Urinary bladder (tissue), 4 donors: ENCODE measurements around the gene ARID2. TPM values are rescaled to one million over a fixed set of nuclear protein-coding genes. Genes with fewer than 3 reads are reported as not detected.

Experiments used
- DNase-seq: peaks from one replicate; pipeline ENCODE4 v3.0.0-alpha.2; 2015; ENCODE audit errors: extremely low spot score
- H3K27ac ChIP-seq: one replicate; pipeline ENCODE4 v1.5.1; 2013; ENCODE audit warnings: low read depth, mild to moderate bottlenecking, moderate library complexity
- H3K36me3 ChIP-seq: one replicate; pipeline ENCODE4 v1.6.1; 2013; ENCODE audit warnings: mild to moderate bottlenecking, moderate library complexity; ENCODE audit not compliant: insufficient read depth
- H3K4me1 ChIP-seq: one replicate; pipeline ENCODE4 v1.6.1; 2013; ENCODE audit warnings: mild to moderate bottlenecking, moderate library complexity; ENCODE audit not compliant: insufficient read depth
- H3K4me3 ChIP-seq: one replicate; pipeline ENCODE4 v1.5.1; 2013; ENCODE audit warnings: low read depth, low read length
- WGBS: extraction: QIAGEN DNeasy Blood & Tissue Kit; methylation state at CpG from one replicate; pipeline ENCODE4 v1.1.7; 2013; 5-methylcytosine and 5-hydroxymethylcytosine counted together
- polyA plus RNA-seq: library from polyadenylated mRNA; stranded (reverse); fragments of 200-250 nt; gene quantifications from one replicate; pipeline ENCODE4 v1.2.3, GENCODE V29; 2013
- total RNA-seq: library from RNA; depleted of rRNA; stranded (reverse); fragments of >200 nt; gene quantifications from one replicate; pipeline ENCODE4 v1.2.3, GENCODE V29; 2014
- donor health status: healthy with polysubstance abuse.
- donor health status: healthy.

ARID2 gene, protein sequence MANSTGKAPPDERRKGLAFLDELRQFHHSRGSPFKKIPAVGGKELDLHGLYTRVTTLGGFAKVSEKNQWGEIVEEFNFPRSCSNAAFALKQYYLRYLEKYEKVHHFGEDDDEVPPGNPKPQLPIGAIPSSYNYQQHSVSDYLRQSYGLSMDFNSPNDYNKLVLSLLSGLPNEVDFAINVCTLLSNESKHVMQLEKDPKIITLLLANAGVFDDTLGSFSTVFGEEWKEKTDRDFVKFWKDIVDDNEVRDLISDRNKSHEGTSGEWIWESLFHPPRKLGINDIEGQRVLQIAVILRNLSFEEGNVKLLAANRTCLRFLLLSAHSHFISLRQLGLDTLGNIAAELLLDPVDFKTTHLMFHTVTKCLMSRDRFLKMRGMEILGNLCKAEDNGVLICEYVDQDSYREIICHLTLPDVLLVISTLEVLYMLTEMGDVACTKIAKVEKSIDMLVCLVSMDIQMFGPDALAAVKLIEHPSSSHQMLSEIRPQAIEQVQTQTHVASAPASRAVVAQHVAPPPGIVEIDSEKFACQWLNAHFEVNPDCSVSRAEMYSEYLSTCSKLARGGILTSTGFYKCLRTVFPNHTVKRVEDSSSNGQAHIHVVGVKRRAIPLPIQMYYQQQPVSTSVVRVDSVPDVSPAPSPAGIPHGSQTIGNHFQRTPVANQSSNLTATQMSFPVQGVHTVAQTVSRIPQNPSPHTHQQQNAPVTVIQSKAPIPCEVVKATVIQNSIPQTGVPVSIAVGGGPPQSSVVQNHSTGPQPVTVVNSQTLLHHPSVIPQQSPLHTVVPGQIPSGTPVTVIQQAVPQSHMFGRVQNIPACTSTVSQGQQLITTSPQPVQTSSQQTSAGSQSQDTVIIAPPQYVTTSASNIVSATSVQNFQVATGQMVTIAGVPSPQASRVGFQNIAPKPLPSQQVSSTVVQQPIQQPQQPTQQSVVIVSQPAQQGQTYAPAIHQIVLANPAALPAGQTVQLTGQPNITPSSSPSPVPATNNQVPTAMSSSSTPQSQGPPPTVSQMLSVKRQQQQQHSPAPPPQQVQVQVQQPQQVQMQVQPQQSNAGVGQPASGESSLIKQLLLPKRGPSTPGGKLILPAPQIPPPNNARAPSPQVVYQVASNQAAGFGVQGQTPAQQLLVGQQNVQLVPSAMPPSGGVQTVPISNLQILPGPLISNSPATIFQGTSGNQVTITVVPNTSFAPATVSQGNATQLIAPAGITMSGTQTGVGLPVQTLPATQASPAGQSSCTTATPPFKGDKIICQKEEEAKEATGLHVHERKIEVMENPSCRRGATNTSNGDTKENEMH (N-terminal part only)
- total RNA-seq (77.4 TPM), polyA plus RNA-seq (7.6 TPM)

DNA sequence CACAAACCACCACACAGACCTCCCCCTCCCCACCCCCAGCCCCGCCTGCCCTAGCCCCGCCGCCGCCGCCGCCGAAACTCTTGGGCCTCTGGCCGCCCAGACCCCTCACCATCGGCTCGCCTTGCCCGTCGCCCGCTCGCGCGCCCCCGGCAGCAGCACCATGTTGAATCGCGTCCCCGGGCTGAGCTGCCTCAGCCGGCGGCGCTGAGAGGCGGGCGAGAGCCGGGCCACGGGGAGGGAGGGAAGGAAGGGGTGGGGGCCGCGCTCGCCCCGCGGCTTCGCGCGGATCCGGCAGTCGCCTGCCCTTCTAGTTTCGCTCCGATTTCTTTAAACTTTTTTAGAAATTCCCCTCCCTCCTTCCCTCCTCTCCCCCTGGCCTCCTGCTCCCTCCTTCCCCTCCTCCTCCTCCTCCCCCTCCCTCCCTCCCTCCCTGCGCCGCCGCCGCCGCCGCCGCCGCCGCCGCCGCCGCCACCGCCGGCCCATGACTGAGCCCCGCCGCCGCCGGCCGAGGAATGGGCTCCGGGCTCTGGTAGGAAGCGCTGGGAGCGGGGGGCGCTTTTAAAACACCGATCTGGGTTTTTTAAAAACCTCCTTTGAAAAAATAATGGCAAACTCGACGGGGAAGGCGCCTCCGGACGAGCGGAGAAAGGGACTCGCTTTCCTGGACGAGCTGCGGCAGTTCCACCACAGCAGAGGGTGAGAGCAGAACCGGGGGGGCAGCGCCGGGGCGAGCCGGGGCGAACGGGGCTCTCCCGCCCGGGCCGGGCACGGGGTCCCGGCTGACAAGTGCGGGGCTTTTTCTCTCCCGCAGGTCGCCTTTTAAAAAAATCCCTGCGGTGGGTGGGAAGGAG, at the start of gene ARID2:
Gene ARID2, plus strand, starts transcription at position 474 of the 851 bp plus-strand sequence. Its CDS starts 131 bp downstream, at position 605.
- peak; percentile 47 for DNase-seq
- under 1% methylated on average over 85 of the region's 88 CpGs for WGBS
- Histone ChIP-seq H3K4me1 (no peaks in the 10 kb centered on the region), H3K36me3 (no peaks in the 10 kb centered on the region), H3K27ac (peak within 1 kb of the TSS; percentile 100), H3K4me3 (peak within 1 kb of the TSS; percentile 95)

DNA sequence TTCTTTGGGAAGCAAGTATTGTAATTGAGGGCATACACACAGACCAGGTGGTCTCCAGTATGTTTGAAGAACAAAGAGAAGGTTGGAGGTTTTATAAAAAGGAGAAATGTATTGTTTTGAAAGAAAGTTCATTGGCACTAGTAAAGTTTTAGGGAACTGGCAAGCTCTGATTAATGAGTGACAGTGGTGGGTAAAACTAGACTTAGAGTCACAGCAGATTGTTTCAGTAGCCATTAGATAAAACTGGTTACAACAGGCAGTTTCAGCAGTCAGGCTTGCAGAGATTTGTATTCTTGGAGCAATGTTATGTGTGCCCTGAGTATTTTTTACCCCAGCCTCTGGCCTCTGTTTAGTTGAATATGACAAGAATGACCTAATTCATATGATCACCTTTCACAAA, 49.1 kb upstream of the ARID2 start:
- DNase-seq, result no peak
- Histone ChIP-seq H3K4me1 (no peaks in the 10 kb centered on the region), H3K27ac (no peak overlapping the region), H3K36me3 (no peaks in the 10 kb centered on the region), H3K4me3 (no peak overlapping the region)

DNA sequence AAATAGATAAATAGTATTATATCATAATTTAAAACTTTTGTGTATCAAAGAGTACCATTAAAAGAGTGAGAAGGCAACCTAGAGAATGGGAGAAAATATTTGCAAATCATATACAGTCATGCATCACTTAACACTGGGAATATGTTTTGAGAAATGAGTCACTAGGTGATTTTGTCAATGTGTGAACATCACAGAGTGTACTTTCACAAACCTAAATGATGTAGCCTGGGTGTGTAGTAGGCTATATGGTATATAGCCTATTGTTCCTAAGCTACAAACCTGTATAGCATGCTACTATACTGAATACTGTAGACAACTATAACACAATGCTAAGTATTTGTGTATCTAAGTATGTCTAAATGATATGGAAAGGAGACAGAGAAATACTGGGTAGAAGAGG, 48.0 kb upstream of the ARID2 start:
- DNase-seq, result no peak
- Histone ChIP-seq H3K27ac (no peak overlapping the region), H3K4me3 (no peak overlapping the region)

DNA sequence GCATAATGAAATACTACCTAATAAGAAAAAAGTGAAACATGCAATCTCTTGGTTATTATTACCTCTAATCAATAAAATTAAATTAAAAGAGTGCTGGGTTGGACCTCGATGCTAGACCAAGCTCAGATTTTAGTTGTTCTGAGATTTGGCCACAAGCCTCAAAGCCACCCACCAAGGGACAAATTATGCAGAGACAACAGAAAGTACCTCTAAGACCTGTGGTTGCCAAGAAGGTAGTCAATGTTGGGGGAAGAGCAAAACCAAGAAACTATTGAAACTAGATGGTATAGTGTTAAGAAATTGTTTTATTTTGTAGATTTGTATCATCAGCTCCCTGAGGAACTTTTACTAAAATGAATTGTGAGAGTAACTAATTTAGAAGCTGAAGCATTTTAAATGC, 43.8 kb upstream of the ARID2 start:
- WGBS, result 97% methylated on average over 1 of the region's 1 CpG
- no peak overlapping the region for H3K27ac ChIP-seq
- DNase-seq, result no peak

More for the DNA sequence above, 48.0 kb upstream of the ARID2 start:
- H3K4me1 ChIP-seq, result no peaks in the 10 kb centered on the region
- no peaks in the 10 kb centered on the region for H3K36me3 ChIP-seq

DNA sequence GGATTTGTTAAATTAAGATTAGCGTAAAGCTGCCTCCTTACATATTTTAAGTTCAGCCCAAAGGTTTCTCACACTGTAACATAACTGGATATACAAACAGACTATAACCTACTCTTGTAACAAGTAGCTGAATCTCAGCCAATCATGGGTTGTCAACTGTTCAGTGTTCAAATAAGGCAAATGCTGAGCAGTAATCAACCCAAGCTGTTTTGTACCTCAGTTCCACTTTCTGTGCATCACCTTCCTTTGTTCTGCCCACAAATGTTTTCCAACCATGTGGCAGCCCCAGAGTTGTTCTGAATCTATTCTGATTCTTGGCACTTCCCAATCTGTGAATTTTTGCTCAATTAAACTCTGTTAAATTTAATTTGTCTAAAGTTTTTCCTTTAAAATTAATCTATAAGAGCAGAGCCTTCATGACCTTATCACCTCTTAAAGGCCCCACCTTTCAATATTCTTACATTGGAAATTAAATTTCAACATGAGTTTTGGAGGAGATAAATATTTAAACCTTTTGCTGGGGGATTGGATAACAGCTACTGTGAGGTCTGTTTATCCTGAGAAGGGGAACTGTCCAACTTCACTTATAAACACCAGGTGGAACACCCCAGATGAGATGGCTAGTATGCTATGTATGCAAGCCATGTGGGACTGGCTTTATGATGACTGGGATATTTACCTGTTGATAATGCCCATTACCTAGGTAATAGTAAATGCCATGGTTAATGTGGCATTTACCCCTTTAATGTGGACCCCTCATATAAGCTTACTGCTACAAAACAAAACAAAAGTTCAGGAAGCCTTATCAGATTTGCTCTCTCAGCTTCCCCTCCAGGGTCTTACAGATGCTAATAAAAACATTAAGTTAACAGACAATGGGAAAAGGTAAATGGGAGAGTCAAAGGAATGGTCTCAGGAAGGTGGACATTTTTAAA, 42.2 kb upstream of the ARID2 start:
- Histone ChIP-seq H3K36me3 (no peaks in the 10 kb centered on the region), H3K4me1 (no peaks in the 10 kb centered on the region), H3K27ac (no peak overlapping the region), H3K4me3 (no peak overlapping the region)
- DNase-seq, result no peak
- WGBS, result 99% methylated on average over 1 of the region's 1 CpG

More for the DNA sequence above, 43.8 kb upstream of the ARID2 start:
- Histone ChIP-seq H3K36me3 (no peaks in the 10 kb centered on the region), H3K4me3 (no peak overlapping the region), H3K4me1 (no peaks in the 10 kb centered on the region)

DNA sequence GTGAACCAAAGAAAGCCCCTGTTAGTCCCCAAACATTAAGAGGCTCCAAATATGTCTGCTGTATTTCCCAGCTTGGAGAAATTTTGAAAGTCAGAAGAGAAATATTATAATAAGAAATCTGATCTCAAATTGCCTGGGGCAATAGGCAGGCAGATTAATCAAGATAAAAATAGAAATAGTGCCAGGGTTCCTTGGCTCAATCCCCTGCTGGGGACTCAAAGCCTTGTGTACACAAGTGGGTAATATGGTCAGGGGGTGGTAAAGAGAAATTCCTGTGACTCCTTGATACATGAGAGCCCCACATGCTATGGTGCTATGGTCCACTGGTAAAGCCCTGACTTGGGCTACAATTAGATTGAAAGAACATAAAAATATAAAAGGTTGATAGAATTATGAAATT, 41.3 kb upstream of the ARID2 start:
- H3K4me3 ChIP-seq, result no peak overlapping the region
- H3K27ac ChIP-seq, result no peak overlapping the region
- no peak for DNase-seq
- H3K4me1 ChIP-seq, result no peaks in the 10 kb centered on the region
- H3K36me3 ChIP-seq, result no peaks in the 10 kb centered on the region

DNA sequence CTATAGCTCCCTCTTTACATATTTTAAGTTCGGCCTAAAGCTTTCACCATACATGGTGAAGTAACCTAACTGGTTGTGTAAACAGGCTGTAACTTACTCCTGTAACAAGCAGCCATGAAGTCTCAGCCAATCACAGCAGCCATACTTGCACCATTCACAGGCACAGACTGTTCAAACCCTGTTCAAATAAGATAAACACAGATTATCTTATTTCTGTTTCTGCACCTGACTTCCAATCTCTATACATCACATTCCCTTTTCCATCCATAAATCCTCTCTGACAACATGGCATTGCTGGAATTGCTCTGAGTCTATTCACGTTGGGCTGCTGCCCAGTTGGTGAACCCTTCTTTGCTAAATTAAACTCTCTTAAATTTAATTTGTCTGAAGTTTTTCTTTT, 34.5 kb upstream of the ARID2 start:
- no peak for DNase-seq
- Histone ChIP-seq H3K36me3 (no peaks in the 10 kb centered on the region), H3K4me1 (no peaks in the 10 kb centered on the region), H3K27ac (no peak overlapping the region), H3K4me3 (no peak overlapping the region)
- WGBS, result 62% methylated on average over 2 of the region's 2 CpGs

DNA sequence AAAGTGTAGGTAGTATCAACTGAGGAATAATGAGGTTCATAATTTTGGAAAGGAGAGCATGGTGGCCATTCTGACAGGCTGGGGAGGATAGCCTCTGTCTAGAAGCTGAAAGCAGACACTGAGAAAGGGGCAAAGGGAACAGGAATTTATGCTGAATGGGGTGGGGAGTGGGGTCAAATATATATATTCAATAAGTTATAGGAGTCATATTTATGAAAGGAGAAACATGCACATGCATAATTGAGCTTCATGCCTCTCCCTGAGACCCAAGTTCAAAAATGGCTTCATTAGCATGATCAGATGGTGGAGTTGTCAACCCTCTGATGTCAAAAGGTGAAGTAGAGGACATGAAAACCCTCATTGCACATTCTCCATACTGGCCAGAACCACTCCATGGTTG, 33.9 kb upstream of the ARID2 start:
- Histone ChIP-seq H3K4me1 (no peaks in the 10 kb centered on the region), H3K36me3 (no peaks in the 10 kb centered on the region), H3K4me3 (no peak overlapping the region), H3K27ac (no peak overlapping the region)
- DNase-seq, result no peak

DNA sequence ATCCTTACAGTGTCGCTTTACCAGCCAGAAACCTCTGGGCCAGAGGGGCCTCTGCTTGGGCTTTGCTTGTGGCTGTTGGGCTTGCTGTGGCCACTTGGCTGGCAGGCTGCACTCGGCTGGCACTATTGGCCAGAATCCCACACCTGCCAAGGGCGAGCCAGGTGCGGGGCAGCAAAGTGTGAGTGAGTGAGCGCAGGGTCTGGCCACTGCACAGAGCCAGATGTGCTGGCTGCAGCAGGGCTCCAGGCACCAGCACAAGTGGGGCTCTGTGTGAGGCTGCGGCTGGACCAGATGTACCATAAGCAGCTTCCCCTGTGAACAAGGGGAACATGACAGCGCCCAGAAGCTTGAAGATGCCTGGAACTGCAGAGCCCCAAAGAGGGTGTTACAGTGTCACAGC, 33.5 kb upstream of the ARID2 start:
- no peaks in the 10 kb centered on the region for H3K36me3 ChIP-seq
- no peaks in the 10 kb centered on the region for H3K4me1 ChIP-seq
- WGBS, result 97% methylated on average over 7 of the region's 7 CpGs
- no peak overlapping the region for H3K4me3 ChIP-seq
- H3K27ac ChIP-seq, result no peak overlapping the region
- no peak for DNase-seq

DNA sequence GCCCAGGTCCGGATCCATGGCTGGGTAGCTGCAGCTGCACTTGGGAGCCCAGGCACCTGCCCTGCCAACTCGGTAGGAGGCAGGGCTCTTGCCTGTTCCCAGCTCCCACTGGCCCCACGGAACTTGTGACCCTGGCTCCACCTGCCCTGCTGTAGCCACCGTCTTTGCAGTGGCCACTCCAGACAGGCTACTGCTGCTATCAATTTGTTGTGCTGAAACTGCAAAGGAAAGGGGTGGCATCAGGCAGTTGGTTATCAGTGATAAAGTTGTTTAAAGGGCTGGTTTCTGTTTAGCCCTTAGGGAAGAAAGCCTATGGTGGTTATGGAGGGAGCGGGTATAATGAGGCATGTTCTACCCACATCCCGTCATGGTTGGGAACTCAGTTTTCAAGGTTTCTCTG, 32.1 kb upstream of the ARID2 start:
- Histone ChIP-seq H3K4me1 (no peaks in the 10 kb centered on the region), H3K36me3 (no peaks in the 10 kb centered on the region), H3K27ac (no peak overlapping the region), H3K4me3 (no peak overlapping the region)
- WGBS, result 95% methylated on average over 6 of the region's 6 CpGs
- DNase-seq, result no peak

DNA sequence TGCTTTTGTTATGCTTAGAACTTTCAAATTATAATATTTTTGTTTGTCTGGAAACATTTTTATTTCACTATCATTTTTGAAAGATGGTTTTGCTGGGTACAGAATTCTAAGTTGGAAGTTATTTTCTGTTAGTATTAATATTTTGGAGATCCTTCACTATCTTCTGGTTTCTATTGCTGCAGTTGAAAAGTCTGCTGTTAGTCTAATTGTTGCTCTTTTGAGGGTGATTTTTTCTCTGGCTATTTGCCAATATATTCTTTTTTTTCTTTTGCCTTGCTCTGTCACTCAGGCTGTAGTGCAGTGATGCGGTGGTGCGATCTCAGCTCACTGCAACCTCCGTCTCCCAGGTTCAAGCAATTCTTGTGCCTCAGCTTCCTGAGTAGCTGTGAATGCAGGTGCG, 28.2 kb upstream of the ARID2 start:
- Histone ChIP-seq H3K36me3 (no peaks in the 10 kb centered on the region), H3K27ac (no peak overlapping the region), H3K4me3 (no peak overlapping the region), H3K4me1 (no peaks in the 10 kb centered on the region)
- 98% methylated on average over 4 of the region's 4 CpGs for WGBS
- DNase-seq, result no peak

DNA sequence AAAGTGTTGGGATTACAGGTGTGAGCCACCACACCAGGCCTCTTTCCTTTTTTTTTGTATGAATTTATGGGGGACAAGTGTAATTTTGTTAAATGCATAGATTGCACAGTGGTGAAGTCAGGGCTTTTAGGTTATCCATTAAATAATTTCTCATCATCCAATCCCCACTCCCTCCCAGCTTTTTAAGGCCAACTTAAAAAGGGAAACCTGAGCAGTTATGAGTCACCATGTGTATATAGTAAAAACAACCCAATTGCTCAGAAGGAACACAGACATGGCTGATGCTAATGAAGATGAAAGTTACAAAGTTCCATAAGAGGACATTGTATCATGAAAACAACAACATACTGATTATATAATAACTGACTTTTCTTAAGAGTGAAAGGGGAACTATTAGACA, 25.6 kb upstream of the ARID2 start:
- DNase-seq, result no peak
- H3K27ac ChIP-seq, result no peak overlapping the region
- no peaks in the 10 kb centered on the region for H3K4me1 ChIP-seq
- no peak overlapping the region for H3K4me3 ChIP-seq
- H3K36me3 ChIP-seq, result no peaks in the 10 kb centered on the region
